ENCODE measurements around the gene RHOF. TPM values are rescaled to one million over a fixed set of nuclear protein-coding genes. Genes with fewer than 3 reads are reported as not detected.

Gene RHOF
- total RNA-seq, 3 donors from 2014 or later: 5.8 to 13.1 (median 12.0) TPM

- H3K4me1 ChIP-seq: no peaks in the 10 kb centered on the region
- H3K36me3 ChIP-seq: no peaks in the 10 kb centered on the region
- H3K27me3 ChIP-seq: no peaks in the 10 kb centered on the region
- DNase-seq (ENCODE audit: low spot score in 2 of 2): no peak
- TF ChIP-seq, protein P1, sequence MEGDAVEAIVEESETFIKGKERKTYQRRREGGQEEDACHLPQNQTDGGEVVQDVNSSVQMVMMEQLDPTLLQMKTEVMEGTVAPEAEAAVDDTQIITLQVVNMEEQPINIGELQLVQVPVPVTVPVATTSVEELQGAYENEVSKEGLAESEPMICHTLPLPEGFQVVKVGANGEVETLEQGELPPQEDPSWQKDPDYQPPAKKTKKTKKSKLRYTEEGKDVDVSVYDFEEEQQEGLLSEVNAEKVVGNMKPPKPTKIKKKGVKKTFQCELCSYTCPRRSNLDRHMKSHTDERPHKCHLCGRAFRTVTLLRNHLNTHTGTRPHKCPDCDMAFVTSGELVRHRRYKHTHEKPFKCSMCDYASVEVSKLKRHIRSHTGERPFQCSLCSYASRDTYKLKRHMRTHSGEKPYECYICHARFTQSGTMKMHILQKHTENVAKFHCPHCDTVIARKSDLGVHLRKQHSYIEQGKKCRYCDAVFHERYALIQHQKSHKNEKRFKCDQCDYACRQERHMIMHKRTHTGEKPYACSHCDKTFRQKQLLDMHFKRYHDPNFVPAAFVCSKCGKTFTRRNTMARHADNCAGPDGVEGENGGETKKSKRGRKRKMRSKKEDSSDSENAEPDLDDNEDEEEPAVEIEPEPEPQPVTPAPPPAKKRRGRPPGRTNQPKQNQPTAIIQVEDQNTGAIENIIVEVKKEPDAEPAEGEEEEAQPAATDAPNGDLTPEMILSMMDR (IDR thresholded peaks at IDR 0.05): no peak
- TF ChIP-seq POLR2AphosphoS5 (IDR thresholded peaks at IDR 0.05) (no peak), POLR2A (IDR thresholded peaks at IDR 0.05) (no peak)
- no peak overlapping the region for H3K4me3 ChIP-seq
- intact Hi-C loops (cut with DNase I; ENCODE audit: low total_unique reads): loop anchor here (10.0 kb wide), 1 partner anchor 71 kb away; no protein-coding TSS in a partner anchor
- H3K9me3 ChIP-seq: no peaks in the 10 kb centered on the region
- no peak overlapping the region for H3K27ac ChIP-seq
Observed at GRCh38 chr12:121775501-121775900, 18.0 kb downstream of the RHOF start.

DNA sequence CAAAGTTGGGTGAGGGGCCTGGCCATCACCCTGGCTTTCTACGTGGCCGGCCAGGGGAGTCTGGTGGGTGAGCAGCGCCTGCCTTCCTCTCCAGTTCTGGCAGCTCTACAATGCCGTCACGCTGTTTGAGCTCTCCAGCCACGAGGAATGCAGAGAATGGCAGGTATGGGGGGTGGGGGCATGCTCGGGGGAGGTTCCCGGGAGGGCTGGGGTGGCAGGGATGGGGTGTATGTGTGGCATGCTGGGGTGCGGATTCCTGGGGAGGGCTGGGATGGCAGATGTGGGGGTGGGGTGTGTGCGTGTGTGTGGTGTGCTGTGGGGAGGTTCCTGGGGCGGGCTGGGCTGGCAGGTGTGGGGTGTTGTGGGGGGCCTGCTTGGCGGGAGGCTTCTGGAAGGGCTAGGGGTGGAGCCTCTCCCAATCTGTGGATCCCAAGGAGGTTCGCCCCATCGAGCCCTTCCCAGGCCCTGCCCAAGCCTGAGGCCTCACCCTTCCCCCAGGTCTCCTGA is 18.5 kb downstream of the RHOF start:
- Histone ChIP-seq H3K9me3 (no peaks in the 10 kb centered on the region), H3K27me3 (no peaks in the 10 kb centered on the region), H3K36me3 (no peaks in the 10 kb centered on the region), H3K4me3 (no peak overlapping the region), H3K4me1 (no peaks in the 10 kb centered on the region), H3K27ac (no peak overlapping the region)
- TF ChIP-seq POLR2AphosphoS5 (IDR thresholded peaks at IDR 0.05) (no peak), POLR2A (IDR thresholded peaks at IDR 0.05) (no peak)
- TF ChIP-seq, protein P1 (IDR thresholded peaks at IDR 0.05): no peak
- DNase-seq (ENCODE audit: low spot score in 2 of 2): no peak
- intact Hi-C loops (cut with DNase I; ENCODE audit: low total_unique reads): loop anchor here (10.0 kb wide), 1 partner anchor 70 kb away; no protein-coding TSS in a partner anchor

GRCh38 chr12:121773011-121773777 is 20.3 kb downstream of the RHOF start:
- Histone ChIP-seq H3K27ac (peak overlapping the region; percentile 55 to 59), H3K27me3 (no peaks in the 10 kb centered on the region), H3K4me3 (no peak overlapping the region), H3K9me3 (no peaks in the 10 kb centered on the region), H3K36me3 (no peaks in the 10 kb centered on the region), H3K4me1 (no peaks in the 10 kb centered on the region)
- DNase-seq (ENCODE audit: low spot score in 2 of 2): peak in 1 of 2 donors; percentile 73
- no peak for TF ChIP-seq POLR2A (IDR thresholded peaks at IDR 0.05)
- TF ChIP-seq, protein P1 (IDR thresholded peaks at IDR 0.05): peak; percentile 65 to 87 (median 85)
- intact Hi-C loops (cut with DNase I; ENCODE audit: low total_unique reads): loop anchor here (10.0 kb wide), 1 partner anchor 68 kb away; no protein-coding TSS in a partner anchor

DNA sequence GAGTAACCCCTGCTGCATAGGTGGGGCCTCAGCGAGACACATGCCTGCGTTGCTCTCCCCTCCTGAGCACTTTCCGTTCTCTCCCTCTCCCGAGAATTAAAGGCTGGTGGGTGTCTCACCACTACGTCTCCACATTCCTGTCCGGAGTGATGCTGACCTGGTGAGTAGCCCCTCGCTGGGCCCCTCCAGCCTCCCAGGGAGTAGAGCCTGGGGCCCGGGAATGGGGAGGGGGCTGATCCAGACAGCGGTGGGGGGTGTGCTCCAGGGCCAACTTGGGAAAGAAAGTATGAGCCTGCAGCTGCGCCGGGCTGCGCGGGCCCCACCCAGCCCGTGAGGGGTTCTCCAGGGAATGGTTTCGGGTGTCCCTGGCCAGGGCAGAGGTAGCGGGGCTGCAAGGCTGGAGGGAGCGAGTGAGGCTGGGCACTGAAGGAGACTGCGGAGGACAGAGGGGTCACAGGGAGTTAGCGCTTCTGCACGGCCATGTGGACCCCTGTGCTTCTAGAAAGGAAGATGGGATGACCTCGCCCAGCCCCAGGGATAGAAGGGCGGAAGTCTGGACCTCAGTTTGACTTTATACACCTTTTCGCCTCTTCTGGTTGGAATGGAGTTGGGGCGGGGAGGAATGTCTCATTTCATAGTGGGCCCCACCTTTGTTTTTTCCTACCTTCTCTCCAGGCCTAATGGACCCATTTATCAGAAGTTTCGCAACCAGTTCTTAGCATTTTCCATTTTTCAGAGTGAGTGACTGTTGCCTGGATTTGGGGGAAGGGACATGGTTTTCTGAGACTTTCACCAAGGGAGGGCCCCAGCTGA is 22.5 kb downstream of the RHOF start:
- Histone ChIP-seq H3K4me3 (no peak overlapping the region), H3K36me3 (no peaks in the 10 kb centered on the region), H3K27me3 (no peaks in the 10 kb centered on the region), H3K4me1 (peaks cover 0 to 8% of the 10 kb centered on the region in 2 donors), H3K9me3 (no peaks in the 10 kb centered on the region), H3K27ac (no peak overlapping the region)
- intact Hi-C loops (cut with DNase I; ENCODE audit: low total_unique reads): loop anchor here (10.0 kb wide), 1 partner anchor 66 kb away; no protein-coding TSS in a partner anchor
- DNase-seq (ENCODE audit: low spot score in 2 of 2): no peak
- TF ChIP-seq, protein P1 (IDR thresholded peaks at IDR 0.05): no peak
- no peak for TF ChIP-seq POLR2A (IDR thresholded peaks at IDR 0.05)
- TF ChIP-seq POLR2AphosphoS5 (IDR thresholded peaks at IDR 0.05): no peak

Measured in breast epithelium (tissue), 4 donors.